HG02852 (cell line): ENCODE results near the gene PSME1.

ENCODE experiments used
- ATAC-seq: cut with Tn5 transposase; IDR thresholded peaks from one replicate; pipeline ENCODE4 v1.9.1; 2021; ENCODE audit warnings: mild to moderate bottlenecking, moderate library complexity; ENCODE audit not compliant: unreplicated experiment

The PSME1 gene

GRCh38 chr14:24127673-24128072, 8.3 kb upstream of the PSME1 start:
- no peak for ATAC-seq

- no peak for ATAC-seq
Observed at GRCh38 chr14:24129410-24129998, 6.5 kb upstream of the PSME1 start.

GRCh38 chr14:24130380-24130716, 5.6 kb upstream of the PSME1 start, which contains the start of gene FITM1:
TSS of gene FITM1 (plus strand) at chr14:24130659. CDS start at chr14:24131564, 905 bp downstream.
- no peak for ATAC-seq

- ATAC-seq, result no peak
Observed at GRCh38 chr14:24130717-24131548, 5.1 kb upstream of the PSME1 start.

- no peak for ATAC-seq
Observed at GRCh38 chr14:24131549-24131966, 4.4 kb upstream of the PSME1 start.

- no peak for ATAC-seq
Observed at GRCh38 chr14:24132061-24132685, 3.8 kb upstream of the PSME1 start.

- ATAC-seq, result no peak
Observed at GRCh38 chr14:24132976-24133375, 3.0 kb upstream of the PSME1 start.

- no peak for ATAC-seq
Observed at GRCh38 chr14:24133735-24134134, 2.3 kb upstream of the PSME1 start.

GRCh38 chr14:24135584-24135833, 485 bp upstream of the PSME1 start:
- no peak for ATAC-seq

GRCh38 chr14:24136684-24137528, 912 bp downstream of the PSME1 start:
- ATAC-seq, result no peak

- ATAC-seq, result no peak
Observed at GRCh38 chr14:24137529-24138395, 1.8 kb downstream of the PSME1 start.

GRCh38 chr14:24138396-24139271, 2.6 kb downstream of the PSME1 start:
- no peak for ATAC-seq

- ATAC-seq, result no peak
Observed at GRCh38 chr14:24139272-24139934, 3.4 kb downstream of the PSME1 start.

- peak; percentile 85 for ATAC-seq
Observed at GRCh38 chr14:24141097-24141880, 5.3 kb downstream of the PSME1 start, which contains the start of gene EMC9. TSS of gene EMC9 (minus strand) at chr14:24141591. CDS start at chr14:24141304, 287 bp downstream.

- ATAC-seq, result no peak
Observed at GRCh38 chr14:24143511-24143910, 7.5 kb downstream of the PSME1 start.

- no peak for ATAC-seq
Observed at GRCh38 chr14:24144451-24144850, 8.5 kb downstream of the PSME1 start.

GRCh38 chr14:24145219-24145618, 9.2 kb downstream of the PSME1 start:
- no peak for ATAC-seq
